ENCODE results near the gene TBATA. TPM values are rescaled to one million over a fixed set of nuclear protein-coding genes. Genes with fewer than 3 reads are reported as not detected.

The TBATA gene
- total RNA-seq, 1 donor from 2014 or later = not detected

- DNase-seq = no peak
Measured at GRCh38 chr10:70807556-70807955, 22.4 kb upstream of the TBATA start.

DNA sequence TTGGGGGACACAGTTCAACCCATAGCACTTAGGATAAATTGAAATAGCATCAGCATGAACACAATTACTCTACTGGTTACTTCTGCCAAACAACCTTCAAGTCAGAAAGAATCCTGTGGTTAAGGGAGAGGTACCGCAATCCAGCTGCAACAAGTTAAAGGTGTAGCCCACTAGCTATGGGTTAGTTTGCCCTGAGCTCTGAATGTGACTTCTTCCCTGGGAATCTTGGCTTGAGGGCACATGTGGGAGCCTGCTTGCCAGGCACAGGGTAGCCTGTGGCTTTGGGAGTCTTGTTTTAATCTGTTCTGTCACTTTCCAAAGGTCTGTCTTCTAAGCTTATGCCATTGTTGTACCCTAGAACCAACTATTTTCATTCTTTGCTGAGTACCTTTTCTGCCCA is 21.7 kb upstream of the TBATA start:
- DNase-seq = no peak

- no peak for DNase-seq
Measured at GRCh38 chr10:70805619-70806215, 20.5 kb upstream of the TBATA start.

- DNase-seq = no peak
Measured at GRCh38 chr10:70804421-70804808, 19.2 kb upstream of the TBATA start.

- DNase-seq = no peak
Measured at GRCh38 chr10:70803775-70804420, 18.7 kb upstream of the TBATA start.

DNA sequence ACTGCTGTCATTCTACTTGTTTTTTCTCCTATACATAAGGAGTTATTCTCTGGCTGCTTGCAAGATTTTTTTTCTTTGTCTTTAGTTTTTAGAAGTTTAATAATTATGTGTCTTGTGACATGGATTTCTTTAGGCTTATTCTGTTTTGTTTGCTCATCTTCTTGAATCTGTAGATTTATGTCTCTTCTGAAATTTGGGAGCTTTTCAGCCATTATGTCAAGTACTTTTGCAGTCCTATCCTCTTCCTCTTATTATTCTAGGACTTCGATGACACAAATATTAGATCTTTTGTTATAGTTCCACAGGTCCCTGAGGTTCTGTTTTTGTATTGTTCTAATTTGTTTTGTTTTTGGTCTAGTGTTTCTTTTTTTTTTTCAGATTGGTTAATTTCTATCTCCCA is 16.7 kb upstream of the TBATA start:
- DNase-seq = no peak

DNA sequence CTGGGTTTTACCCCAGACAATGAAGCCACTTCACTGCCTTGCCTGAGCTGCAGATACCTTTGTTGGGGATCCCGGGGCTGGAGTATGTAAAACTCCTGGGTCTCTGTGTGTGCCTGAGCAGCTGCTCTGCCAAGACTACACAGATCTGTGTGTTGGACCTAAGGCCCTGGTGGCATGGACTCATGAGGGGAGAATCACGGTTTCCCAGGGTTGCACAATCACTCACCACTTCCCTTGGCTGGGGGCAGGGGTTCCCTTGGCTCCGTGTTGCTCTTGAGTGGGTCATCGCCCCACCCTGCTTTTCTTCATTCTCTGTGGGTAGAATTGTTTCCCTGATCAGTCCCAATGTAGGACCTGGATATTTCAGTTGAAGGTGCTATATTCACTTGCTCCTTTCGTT is 13.9 kb upstream of the TBATA start:
- no peak for DNase-seq

DNA sequence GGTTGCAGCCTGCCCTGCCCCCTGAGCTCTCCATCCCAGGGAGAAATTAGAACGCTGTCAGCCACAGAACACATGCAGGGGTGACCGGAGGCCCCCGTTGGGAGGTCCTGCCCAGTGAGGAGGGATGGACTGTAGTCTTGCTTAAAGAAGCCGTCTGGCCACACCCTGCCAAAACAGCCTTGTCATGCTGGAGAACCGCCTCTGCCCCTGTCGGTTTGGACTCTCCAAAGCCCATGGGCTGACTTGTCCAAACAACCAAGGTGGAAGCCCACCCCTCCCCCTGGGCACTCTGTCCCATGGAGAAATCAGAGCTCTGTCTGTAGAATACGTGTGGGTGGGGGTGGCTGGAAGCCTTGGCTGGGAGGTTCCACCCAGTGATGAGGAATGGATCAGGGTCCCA is 12.7 kb upstream of the TBATA start:
- DNase-seq = no peak

DNA sequence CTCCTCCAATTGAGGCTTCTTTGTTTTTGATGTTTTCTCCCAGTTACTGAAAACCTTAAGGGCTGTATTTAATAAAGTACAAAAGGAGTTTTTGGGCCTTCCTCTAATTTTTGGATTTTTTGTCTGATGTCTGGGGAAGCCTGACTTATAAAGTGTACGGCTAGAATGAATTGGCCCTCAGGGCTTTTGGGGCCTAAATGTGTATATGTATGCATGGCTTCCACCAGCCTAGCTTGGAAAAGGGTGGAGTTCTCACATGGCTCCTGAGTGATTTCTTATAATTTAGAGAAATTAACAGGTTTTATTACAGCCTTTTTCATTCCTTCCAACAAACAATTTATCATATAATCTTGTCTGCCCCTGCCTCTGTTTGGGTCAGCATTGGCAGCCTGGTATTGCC is 10.4 kb upstream of the TBATA start:
- no peak for DNase-seq

DNA sequence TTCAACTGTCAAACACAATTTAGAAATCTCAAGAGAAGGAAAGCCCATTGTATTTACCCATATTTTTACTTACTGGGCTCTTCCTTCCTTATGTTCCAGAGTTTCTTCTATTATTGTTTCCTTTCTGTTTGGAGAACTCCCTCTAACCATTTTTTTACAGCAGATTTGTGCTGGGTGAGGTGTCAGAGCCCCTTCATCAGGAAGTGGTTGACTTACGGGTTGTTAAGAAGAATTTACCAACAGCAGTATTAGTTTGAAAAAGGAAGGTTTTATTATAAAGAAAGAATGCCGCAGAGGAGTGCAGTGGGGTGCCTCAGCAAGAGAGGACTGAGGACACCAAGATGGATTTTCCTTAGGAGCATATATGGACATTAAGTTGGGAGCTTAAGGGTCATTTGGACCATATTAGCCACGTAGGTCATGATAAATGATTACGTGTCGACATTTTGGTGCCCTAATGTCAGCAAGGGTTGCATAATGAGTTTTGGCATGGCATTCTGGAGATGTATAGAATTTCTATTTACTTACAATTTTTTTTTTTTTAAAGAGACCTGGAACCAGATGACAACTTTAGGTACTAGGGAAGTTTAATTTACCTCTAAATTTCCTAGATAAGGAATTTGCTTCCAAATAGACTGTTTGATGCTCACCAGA is 6.3 kb upstream of the TBATA start:
- DNase-seq = no peak

DNA sequence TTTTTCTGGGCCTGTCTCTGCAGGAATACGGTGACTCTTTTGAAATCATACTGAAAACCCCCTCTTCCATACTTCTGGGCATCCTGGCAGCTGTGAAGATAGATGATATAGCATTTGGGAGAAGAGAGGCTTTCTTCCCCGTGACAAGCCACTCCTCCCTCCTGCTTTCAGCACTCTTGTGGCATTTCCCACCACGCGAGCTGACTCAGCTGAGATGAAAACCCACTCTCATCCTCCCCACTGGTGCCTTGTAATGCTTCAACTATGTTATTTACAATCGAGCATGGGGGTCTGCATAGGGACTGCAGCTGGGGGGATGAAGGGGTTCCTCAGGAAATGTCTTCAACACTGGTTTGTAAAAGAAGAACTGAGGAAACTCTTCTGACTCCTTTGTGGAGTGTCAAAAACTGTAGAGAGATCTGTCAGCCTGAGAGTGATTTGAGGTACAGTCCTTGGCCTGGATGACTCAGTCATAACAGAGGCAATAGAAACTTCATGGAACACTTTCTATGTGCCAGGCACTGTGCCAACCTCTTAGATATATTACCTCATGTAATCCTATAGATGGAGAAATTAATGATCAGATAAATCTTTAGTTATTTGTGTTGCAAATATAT is 1.7 kb upstream of the TBATA start:
- DNase-seq = no peak

GRCh38 chr10:70784471-70784870 is 706 bp downstream of the TBATA start:
- DNase-seq = peak; percentile 4

DNA sequence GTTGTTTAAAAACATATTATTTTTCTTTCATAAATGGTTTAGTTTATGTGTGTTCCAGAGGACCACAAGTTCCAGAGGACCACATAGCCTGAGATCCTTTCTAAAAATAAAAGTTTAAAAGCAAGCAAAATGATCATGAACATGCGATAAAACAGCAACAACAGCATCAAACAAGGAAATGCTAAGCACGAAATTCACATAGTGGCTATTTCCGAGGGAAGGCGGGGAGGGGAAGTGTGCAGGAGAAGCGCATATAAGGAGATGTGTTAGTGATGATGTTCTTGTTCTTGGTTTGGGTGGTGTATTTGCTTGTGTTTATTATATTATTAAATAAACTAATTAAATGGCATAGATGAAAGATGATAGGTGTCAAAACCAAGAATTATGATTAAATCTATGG is 1.2 kb downstream of the TBATA start:
- DNase-seq = no peak

DNA sequence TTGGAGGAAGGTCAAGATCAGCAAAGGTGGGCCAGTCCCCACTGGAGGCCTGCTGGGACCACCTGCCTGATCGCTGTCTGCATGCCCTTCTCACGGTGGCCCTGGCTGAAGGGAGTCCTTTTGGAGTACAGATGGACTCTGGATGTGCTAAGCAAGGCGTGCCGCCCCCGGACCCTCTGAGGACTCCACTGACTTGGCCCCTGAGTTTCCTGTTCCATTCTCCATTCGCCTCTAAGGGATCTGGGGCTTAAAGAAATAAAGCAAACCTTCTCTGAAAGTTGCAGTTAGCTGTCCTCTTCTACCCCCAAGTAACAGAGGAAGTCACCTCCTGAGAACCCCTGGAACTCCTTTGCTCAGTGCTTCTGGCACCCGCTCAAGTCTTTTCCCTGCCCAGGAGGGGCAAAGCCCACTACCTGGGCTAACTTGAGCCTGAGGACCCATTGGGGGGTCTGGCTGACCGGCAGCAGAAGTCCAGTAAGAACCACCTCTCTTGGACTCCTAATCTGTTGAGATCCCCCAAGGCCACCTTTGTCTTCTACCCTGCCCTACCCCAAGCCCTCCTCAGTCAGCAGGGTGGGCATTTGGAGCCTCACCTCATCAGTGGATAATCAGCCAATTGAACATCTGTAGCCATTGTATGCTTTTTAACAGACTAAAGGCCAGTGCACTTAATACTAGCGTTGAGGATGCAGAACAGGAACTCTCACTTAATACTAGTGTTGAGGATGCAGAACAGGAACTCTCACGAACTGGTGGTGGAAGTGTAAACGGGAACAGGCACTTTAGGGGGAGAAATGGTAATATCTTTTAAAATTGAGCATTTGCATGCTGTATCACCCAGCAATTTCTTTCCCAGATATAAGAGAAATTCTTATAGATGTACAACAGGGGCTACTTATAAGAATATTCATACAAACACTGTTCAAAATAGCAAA is 2.2 kb downstream of the TBATA start:
- no peak for DNase-seq

DNA sequence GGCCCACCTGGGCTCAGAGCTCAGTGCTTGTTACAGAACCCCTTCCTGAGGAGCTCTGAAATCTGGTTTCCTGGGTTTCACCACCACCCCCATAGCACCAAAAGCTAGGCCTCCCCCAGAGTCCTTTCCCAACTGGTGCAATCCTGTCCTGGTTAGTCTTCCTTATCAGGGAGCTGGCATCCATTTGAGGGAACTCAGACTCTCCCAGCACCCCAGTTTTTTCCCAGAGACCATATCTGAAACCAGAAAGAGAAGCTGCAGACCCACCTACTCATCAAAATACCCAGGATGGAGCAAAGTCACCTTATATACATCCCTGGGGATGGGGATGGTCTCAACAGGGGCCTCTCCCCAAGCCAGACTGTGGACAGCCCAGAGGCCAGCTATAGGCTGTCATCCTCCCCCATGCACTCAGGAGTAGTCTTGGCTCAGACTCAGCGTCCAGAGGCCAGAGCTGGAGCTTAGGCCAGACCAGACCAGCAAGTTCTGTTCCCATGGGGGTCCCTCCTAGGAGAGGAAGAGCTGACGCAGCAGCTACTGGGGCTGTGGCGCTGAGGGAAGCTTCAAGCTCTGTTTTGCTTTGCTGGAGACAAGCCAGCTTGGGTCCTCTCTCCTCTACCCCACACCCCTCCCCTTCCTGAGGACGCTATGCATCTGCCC is 3.0 kb downstream of the TBATA start:
- DNase-seq = no peak

DNA sequence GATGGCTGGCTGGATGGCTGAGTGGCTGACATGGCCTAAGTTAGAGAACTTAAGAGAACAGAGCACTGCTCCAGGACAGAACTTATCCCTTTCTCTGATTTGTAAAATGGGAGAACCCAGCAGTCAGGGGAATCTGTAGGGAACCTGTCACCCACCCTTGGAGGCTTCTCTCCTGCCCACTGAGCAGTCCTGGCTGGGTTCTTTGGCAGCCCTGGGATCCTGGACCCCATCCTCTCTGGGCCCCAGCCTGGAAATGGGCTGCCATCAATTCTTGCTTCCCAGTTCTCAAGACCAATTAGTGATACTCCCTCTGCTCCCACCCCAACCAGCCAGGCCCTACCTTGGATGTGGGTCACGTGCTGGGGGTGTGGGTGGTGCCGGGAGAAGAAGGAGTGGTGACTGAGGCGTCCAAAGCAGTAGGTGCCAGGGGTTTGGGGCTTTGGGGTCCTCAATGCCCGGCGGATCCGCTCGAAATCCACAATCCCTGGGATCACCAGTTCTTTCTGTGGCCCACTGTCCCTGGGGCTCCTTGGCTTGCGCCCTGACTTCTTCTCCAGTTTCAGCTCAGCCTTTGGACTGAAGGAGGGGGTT is 3.6 kb downstream of the TBATA start:
- no peak for DNase-seq

GRCh38 chr10:70780772-70781171 is 4.4 kb downstream of the TBATA start:
- DNase-seq = no peak

DNA sequence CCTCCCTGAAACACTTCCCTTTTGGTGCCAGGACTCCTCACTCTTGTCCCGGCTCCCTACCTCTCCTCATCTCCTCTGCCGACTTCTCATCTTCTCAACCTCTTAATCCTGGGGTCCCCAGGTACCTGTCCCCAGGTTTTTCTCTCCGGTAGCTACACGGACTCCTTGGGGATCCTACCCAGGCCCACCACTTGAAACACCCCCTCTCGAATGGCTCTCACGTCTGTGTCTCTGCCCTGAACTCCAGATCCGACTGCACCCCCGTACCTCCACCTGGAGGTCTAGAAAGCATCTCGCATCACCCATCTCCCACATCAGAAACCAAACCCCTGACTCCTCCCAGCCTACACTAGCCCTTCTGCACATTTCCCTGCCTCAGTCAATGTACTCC is 4.8 kb downstream of the TBATA start:
- no peak for DNase-seq

DNA sequence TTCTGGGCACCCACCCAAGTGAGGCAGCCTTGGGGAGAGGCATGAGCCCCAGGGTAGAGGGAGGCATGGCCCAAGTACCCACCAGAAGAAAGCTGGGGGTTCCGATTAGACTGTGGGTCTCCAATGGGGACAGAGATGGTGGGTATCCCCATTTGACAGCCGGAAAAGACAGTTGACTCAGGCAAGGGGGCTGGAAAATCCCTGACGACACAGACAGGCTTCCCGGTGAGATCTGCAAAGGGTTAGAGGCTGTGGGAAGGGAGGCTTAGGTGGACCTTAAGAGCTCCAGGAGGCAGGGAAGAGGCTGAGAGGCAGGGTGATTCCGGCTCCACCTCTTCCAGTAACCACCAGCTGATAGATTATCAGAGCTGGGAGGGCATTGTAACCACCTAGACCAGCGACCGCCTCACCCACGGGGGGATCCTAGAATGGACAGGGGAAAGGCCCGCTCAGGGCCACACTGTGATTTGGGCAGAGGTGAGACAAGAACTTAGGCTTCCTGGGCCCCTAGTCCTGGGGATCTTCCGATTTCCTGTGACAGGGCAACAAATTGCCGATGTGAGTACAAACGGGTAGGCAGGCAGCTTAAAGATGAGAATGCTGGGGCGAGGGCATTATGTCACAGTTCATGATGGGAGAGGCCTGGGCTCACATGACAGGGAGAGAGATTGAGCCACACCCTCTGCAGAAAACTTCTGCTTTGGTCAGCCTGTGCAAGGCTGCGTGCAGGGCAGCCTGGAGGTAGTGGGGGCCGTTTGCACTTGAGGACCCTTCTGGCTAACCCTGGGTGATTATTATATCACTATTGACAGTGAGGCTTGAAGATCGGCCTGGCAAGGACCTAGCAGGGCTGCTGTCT is 5.4 kb downstream of the TBATA start:
- DNase-seq = no peak

DNA sequence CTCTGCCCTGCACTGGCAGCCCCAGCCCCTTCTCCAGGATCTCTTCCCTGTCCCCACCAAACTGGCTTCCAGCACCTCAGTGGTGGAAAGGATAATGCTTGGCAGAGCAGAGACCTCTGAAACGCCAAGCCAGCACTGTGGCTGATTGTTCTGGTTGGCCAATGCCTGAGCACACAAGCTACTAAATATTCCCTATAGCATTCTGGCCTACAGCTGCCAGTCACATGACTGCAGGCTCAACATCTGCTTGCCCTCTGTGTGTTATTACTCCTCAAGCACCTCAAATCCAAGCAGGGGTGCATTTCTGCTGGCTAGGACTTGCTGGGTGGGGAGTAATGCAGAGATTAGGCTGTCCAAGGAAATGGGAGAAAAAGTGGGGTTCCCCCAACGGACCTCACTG is 6.1 kb downstream of the TBATA start:
- no peak for DNase-seq
